Right lobe of liver (tissue), 4 donors: ENCODE measurements around the gene UBE2N.

ENCODE experiments used
- CTCF ChIP-seq, 4 donors: fragments of 200-600 bp in 3 of 4; fragments of 450-650 bp in 1 of 4; IDR thresholded peaks; one replicate each; pipeline versions ENCODE4 v1.5.1 to v1.8.0; 2016 to 2022; ENCODE audit warnings: antibody characterized with exemption in 4 of 4, mild to moderate bottlenecking in 2 of 4
- POLR2A ChIP-seq: fragments of 450-650 bp; IDR thresholded peaks from one replicate; pipeline ENCODE4 v1.6.1; 2017; ENCODE audit warnings: antibody characterized with exemption, mild to moderate bottlenecking
- donor health status: DM: no; HTN: no; CAD: no.
- donor health status: DM: no; HTN: no; CAD: no.
- donor health status: DM: no; HTN: yes; CAD: no.

DNA sequence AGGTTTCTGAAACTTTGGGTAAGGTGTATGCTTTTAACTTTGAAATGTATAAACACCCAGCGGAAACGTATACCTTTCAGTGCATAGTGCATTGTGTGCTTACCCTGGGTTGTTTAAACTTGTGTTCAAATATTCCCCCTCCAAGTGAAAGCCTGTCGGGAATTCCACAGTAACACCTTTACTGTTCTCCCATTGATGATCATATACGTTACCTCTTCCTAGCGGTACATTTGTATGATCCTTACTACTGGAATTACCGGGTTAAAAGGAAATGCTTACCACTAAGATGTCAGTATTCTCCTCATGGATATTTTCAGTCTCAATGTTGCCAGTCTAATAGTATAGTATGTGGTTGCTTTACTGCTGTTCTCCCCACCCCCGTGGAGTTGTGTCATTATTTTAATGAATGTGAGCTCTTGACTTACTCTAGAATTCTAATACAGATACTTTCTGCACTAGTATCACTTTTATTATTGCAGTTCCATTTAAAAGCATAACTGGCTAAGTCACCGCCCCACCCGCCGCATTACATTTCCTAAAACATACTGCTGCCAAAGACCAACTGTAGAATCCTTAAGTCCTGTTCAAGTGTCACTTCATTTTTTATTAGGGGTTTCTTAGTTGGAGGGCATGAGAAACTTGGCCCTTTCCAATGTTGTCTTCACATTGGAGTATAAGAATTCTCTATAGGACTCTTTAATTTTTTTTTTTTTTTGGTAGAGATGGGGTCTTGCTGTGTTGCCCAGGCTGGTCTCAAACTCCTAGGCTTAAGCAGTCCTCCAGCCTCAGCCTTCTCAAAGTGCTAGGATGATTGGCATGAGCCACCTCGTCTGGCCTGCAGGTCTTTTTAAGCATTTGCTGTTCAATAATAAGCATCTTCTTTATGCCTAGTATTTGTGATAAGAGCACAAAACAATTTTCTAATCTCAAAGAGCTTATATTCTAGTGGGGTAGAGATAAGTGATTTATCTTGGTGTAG lies 39.1 kb downstream of the UBE2N start:
- TF ChIP-seq POLR2A: no peak
- no peak for TF ChIP-seq CTCF (IDR thresholded peaks at IDR 0.05)
